OCI-LY7 (cell line): ENCODE measurements around the gene TMEM97. TPM values are rescaled to one million over a fixed set of nuclear protein-coding genes. Genes with fewer than 3 reads are reported as not detected.

ENCODE experiments used
- BruUV-seq: library from RNA; stranded (reverse); fragments of 400-500 nt; replicated peaks from 2 replicates; lab custom pipeline; 2021; lab: Mats Ljungman, UMichigan
- CTCF ChIA-PET: fragments of 300-600 bp; sonication (Branson Sonifier 250); formaldehyde crosslinking; loops from one replicate; lab custom pipeline; 2022; ENCODE audit warnings: antibody characterized with exemption; ENCODE audit not compliant: unreplicated experiment; lab: Charles Lee
- POLR2A ChIA-PET: fragments of 300-600 bp; sonication (Branson Sonifier 250); formaldehyde crosslinking; loops from one replicate; lab custom pipeline; 2022; ENCODE audit warnings: antibody characterized with exemption; lab: Charles Lee
- DNase-seq: peaks from one replicate; pipeline ENCODE4 v3.0.0-alpha.2; 2015; ENCODE audit warnings: low spot score
- H2AFZ ChIP-seq: fragments of 200-600 bp; sonication (generic), shearing (Covaris generic); 2 replicates; pipeline ENCODE4 v1.6.1; 2014; ENCODE audit warnings: mild to moderate bottlenecking, antibody characterized with exemption, low read length, moderate library complexity
- H3K27ac ChIP-seq: fragments of 200-600 bp; sonication (generic); 2 replicates; pipeline ENCODE4 v1.5.1; 2014; ENCODE audit warnings: mixed run types, low read depth, mild to moderate bottlenecking, moderate library complexity, low read length, inconsistent platforms; ENCODE audit not compliant: poor library complexity, severe bottlenecking
- H3K36me3 ChIP-seq: fragments of 200-600 bp; sonication (generic); 2 replicates; pipeline ENCODE4 v1.6.1; 2014; ENCODE audit warnings: mild to moderate bottlenecking, antibody characterized with exemption, low read length, moderate library complexity, mixed read lengths; ENCODE audit not compliant: insufficient read depth
- H3K4me1 ChIP-seq: fragments of 200-600 bp; sonication (generic); 2 replicates; pipeline ENCODE4 v1.5.1; 2014; ENCODE audit warnings: mild to moderate bottlenecking, low read length; ENCODE audit not compliant: insufficient read depth, poor library complexity, severe bottlenecking
- H3K4me2 ChIP-seq: fragments of 200-600 bp; sonication (generic); 2 replicates; pipeline ENCODE4 v1.6.1; 2014; ENCODE audit warnings: mild to moderate bottlenecking, low read length
- H3K4me3 ChIP-seq: fragments of 200-600 bp; sonication (generic); 2 replicates; pipeline ENCODE4 v1.5.1; 2014; ENCODE audit warnings: mild to moderate bottlenecking, low read depth, low read length; ENCODE audit not compliant: poor library complexity, severe bottlenecking
- H3K79me2 ChIP-seq: fragments of 200-600 bp; sonication (generic); 2 replicates; pipeline ENCODE4 v1.6.1; 2016; ENCODE audit warnings: low read depth, mild to moderate bottlenecking, low read length, moderate library complexity, mixed read lengths; ENCODE audit not compliant: insufficient read depth
- H3K9me2 ChIP-seq: fragments of 200-600 bp; sonication (generic); 2 replicates; pipeline ENCODE4 v1.6.1; 2016; ENCODE audit warnings: mild to moderate bottlenecking, low read length, mixed read lengths; ENCODE audit not compliant: insufficient read depth
- H3K9me3 ChIP-seq: fragments of 200-600 bp; sonication (generic); 2 replicates; pipeline ENCODE4 v1.6.1; 2014; ENCODE audit warnings: mild to moderate bottlenecking, mixed run types, low read length, mixed read lengths
- H4K20me1 ChIP-seq: fragments of 200-600 bp; sonication (generic); 2 replicates; pipeline ENCODE4 v1.6.1; 2014; ENCODE audit warnings: mild to moderate bottlenecking, antibody characterized with exemption, low read length, moderate library complexity, mixed read lengths; ENCODE audit not compliant: insufficient read depth
- CTCF ChIP-seq: fragments of 200-600 bp; sonication (generic); conservative IDR thresholded peaks from 2 replicates; pipeline ENCODE4 v1.5.1; 2014; ENCODE audit warnings: mild to moderate bottlenecking, antibody characterized with exemption, low read length, moderate library complexity, mixed read lengths
- EZH2phosphoT487 ChIP-seq: fragments of 200-600 bp; sonication (generic); IDR thresholded peaks from 2 replicates; pipeline ENCODE4 v1.6.1; 2018; ENCODE audit warnings: low read depth, borderline replicate concordance, mild to moderate bottlenecking, mixed run types, antibody characterized with exemption, low read length, moderate library complexity, mixed read lengths
- intact Hi-C: fragments of 100-400 bp; cut with micrococcal nuclease; formaldehyde crosslinking; loops from one replicate; pipeline ENCODE4 v1.10.0; 2022; ENCODE audit not compliant: unreplicated experiment
- total RNA-seq, 2 experiments: library from RNA; depleted of rRNA in 1 of 2; stranded (reverse); fragments of >200 nt in 1 of 2; shearing (Covaris generic) in 1 of 2; gene quantifications; 2 replicates each; pipeline ENCODE4 v1.2.3, GENCODE V29; 2014 to 2022

The TMEM97 gene
- total RNA-seq, 2 experiments from 2014 or later, result 65.7 to 69.6 TPM

DNA sequence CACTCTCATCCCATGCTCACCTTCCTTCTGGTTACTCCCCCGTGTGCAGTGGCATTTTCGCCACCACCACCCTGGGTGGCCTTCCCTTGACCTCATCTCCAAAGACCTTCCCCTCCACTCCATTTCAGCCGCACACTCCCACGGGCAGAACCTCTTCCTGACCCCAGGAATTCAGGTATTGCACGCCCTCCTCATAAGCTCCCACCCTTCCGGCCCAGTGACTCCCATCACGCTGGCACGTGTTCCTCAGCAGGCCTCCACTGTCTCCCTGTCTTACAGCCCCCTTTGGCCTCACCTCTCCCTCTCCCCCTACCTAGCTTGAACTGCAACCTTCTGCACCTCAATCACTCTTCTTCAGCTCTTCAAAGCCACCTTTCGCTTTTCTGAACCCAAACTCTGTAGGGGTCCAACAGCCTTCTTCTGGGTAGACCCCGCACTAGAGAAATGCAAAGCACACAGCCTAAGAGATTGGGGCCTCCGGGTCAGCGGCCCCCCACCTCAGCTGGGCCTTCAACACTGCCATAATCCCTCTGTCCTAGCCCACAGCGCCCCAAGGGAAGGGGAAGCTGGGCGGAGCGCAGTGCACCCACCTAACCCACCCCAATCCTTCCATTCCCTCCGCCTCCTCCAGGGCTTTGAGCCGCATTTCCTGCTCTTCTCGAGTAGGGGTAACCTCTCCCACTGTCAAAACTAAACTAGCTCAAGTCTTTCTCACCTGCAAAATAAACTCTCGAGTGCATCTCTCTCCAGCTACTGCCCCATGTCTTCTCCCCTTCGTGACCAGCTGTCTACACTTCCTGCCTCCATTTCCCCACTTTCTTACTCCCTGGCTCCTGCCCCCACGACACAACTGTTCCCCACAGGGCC lies 1.7 kb upstream of the TMEM97 start:
- Histone ChIP-seq H3K27ac (no peak overlapping the region), H3K4me2 (peak overlapping the region; percentile 91), H2AFZ (peak overlapping the region; percentile 53; the same call in 1 of the 2 replicates), H3K4me1 (peaks cover 27% of the 10 kb centered on the region), H3K36me3 (peaks cover 23% of the 10 kb centered on the region), H3K9me2 (no peaks in the 10 kb centered on the region), H3K79me2 (peaks cover 32% of the 10 kb centered on the region), H4K20me1 (no peaks in the 10 kb centered on the region), H3K9me3 (no peaks in the 10 kb centered on the region), H3K4me3 (peak overlapping the region; percentile 89)
- no TSS peak for BruUV-seq
- ChIA-PET POLR2A (interaction anchor here (0.6 to 3.8 kb wide), 4 partner anchors 13 to 1454 kb away, joined by 3 to 20 read pairs (median 4); partner anchors contain the start of genes IFT20, POLDIP2 and TNFAIP1), CTCF (interaction anchor here (0.6 kb wide), 1 partner anchor 18 kb away, joined by 3 read pairs; the partner anchor contains the start of gene TNFAIP1)
- DNase-seq, result no peak
- intact Hi-C loops, result no loop called here
- TF ChIP-seq CTCF, result no peak
- no peak for TF ChIP-seq EZH2phosphoT487

DNA sequence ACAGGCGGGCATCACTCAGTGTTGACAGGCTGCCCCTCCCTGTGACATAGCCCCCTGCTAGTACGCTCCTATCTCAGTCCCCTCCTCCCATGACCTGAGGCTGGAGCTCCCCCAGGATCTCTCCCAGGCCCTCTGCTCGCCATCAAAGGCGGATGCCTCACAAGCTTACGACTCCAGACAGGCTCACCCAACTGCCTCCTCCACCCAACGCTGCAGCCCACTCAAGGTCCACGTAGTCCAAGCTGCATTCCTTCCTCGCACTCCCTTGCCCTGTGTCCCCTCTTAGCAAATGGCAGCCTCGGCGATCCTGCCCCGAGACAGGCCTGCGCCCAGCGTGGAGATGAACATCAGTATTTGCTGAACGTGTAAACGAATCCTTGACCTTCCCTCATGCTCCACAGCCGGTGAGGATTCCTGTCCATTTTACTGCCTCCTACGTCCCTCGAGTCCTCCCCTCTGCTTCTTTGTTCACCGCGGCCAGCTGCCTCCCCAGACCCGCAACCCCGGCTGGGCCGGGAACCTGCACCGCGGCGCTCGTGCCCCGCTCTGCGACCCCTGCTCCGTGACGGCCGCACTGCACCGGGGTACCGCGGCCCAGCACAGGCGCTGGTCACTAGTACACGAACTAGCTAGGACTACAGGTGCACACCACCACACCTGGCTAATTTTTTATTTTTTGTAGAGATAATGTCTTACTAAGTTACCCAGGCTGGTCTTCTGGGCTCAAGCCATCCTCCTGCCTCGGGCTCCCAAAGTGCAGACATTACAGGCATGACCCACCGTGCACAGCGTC lies 838 bp upstream of the TMEM97 start:
- no TSS peak for BruUV-seq
- H3K36me3 ChIP-seq, result peaks cover 29% of the 10 kb centered on the region
- intact Hi-C loops, result no loop called here
- peak; percentile 34 for DNase-seq
- peak overlapping the region; percentile 91 for H3K4me2 ChIP-seq
- no peaks in the 10 kb centered on the region for H3K9me3 ChIP-seq
- H2AFZ ChIP-seq, result peak overlapping the region; percentile 53; the same call in 1 of the 2 replicates
- H3K4me3 ChIP-seq, result peak overlapping the region; percentile 89
- ChIA-PET POLR2A (interaction anchor here (1.1 to 3.8 kb wide), 3 partner anchors 12 to 40 kb away, joined by 3 to 20 read pairs (median 3); partner anchors contain the start of genes IFT20, POLDIP2 and TNFAIP1), CTCF (interaction anchor here (0.6 kb wide), 1 partner anchor 17 kb away, joined by 3 read pairs; the partner anchor contains the start of gene TNFAIP1)
- TF ChIP-seq CTCF, result no peak; the same call in 1 of the 2 replicates
- TF ChIP-seq EZH2phosphoT487, result no peak
- peaks cover 40% of the 10 kb centered on the region for H3K79me2 ChIP-seq
- no peaks in the 10 kb centered on the region for H4K20me1 ChIP-seq
- H3K4me1 ChIP-seq, result peaks cover 27% of the 10 kb centered on the region
- H3K9me2 ChIP-seq, result no peaks in the 10 kb centered on the region
- H3K27ac ChIP-seq, result peak overlapping the region; percentile 32
